HG03457 (cell line): ENCODE data around the gene AQP11.

ENCODE experiments used
- ATAC-seq: cut with Tn5 transposase; IDR thresholded peaks from one replicate; pipeline ENCODE4 v1.9.1; 2021; ENCODE audit warnings: moderate number of reproducible peaks; ENCODE audit not compliant: unreplicated experiment

AQP11 gene

DNA sequence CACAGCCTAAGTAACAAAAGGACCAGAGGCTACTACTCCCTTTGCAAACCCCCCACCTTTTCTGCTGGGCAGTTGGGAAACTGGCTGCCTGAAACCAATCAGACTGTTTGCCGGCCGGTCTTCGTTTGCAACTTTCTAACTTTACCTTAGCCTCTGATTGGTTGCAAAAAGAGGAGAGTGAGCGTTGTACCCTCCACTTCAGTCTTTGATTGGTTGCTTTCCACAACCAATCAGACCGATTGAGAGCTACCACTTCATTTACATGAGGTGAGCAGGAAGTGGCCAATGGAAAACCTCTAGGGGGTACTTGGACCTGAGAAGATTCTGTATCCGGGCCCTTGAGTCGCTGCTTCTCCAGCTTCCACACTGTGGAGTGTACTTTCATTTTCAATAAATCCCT lies 66.6 kb downstream of the AQP11 start:
- ATAC-seq = no peak

DNA sequence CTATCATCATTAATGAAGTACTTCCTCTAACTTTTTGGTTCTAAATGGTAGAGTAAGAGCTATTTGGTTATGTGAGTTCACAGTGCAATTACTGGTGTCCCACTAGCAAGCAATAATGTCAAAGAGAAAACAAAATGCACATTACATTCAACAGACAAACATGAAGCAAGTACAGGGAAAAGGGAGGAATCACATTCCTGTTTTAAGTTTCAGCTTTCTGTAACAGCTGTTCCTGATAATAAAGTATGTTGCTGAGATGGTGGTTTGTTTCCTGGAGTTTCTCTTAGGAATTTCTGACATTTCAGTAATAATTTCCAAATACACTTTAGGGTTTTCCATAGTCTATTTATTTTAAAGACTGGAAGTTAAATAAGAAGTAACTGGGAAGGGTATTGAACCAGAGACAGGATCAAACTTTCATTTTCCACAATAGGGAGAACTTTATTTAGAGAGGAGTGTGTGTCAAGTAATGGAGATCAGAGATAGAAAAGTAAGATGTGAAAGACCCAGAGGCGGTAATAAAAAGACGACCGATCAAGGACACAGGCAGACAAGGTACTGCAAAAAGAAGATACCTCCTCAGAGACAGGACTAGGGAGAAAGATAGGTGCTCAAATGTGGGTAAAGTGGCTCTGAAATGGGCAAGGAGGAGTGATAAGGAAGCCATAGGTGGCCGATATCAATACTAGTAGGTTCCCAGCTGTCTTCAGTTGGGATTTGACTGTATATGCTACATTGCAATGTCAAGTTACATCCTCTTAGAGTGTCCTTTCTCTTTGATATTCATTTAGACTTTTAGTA lies 68.7 kb downstream of the AQP11 start:
- ATAC-seq = no peak
